ENCODE measurements around the gene WNT3.
A peak's percentile ranks its signal among the peaks of the same experiment; 100 is the strongest.
"Not testable (repeated sequence)": the region's sequence is repeated elsewhere in the genome, so short reads cannot be mapped to it uniquely, and the experiment has no call there.

Gene WNT3

GRCh38 chr17:46771561-46772474 is 46.7 kb downstream of the WNT3 start:
- H3K4me3 ChIP-seq (ENCODE audit: low read depth, low read length), result peak overlapping the region; percentile 55
- peak; percentile 13 for DNase-seq (ENCODE audit: low read depth)
- no peak for TF ChIP-seq CTCF (conservative IDR thresholded peaks at IDR 0.05; ENCODE audit: low read depth, low read length)

GRCh38 chr17:46770818-46771560 is 47.5 kb downstream of the WNT3 start:
- peak overlapping the region; percentile 48 for H3K4me3 ChIP-seq (ENCODE audit: low read depth, low read length)
- peak; percentile 30 for DNase-seq (ENCODE audit: low read depth)
- TF ChIP-seq CTCF (conservative IDR thresholded peaks at IDR 0.05; ENCODE audit: low read depth, low read length), result peak; percentile 10

- no peak for TF ChIP-seq CTCF (conservative IDR thresholded peaks at IDR 0.05; ENCODE audit: low read depth, low read length)
- no peak for DNase-seq (ENCODE audit: low read depth)
- no peak overlapping the region for H3K4me3 ChIP-seq (ENCODE audit: low read depth, low read length)
These were observed 48.1 kb downstream of the WNT3 start for GRCh38 chr17:46770439-46770817.

GRCh38 chr17:46769531-46770438 is 48.7 kb downstream of the WNT3 start:
- H3K4me3 ChIP-seq (ENCODE audit: low read depth, low read length), result peak overlapping the region; percentile 37
- no peak for TF ChIP-seq CTCF (conservative IDR thresholded peaks at IDR 0.05; ENCODE audit: low read depth, low read length)
- peak; percentile 37 for DNase-seq (ENCODE audit: low read depth)

- H3K4me3 ChIP-seq (ENCODE audit: low read depth, low read length); DNase-seq (ENCODE audit: low read depth): not testable (repeated sequence)
These were observed 49.6 kb downstream of the WNT3 start for GRCh38 chr17:46768896-46769295.

- H3K4me3 ChIP-seq (ENCODE audit: low read depth, low read length), result no peak overlapping the region
- DNase-seq (ENCODE audit: low read depth), result no peak
- TF ChIP-seq CTCF (conservative IDR thresholded peaks at IDR 0.05; ENCODE audit: low read depth, low read length), result no peak
These were observed 50.0 kb downstream of the WNT3 start for GRCh38 chr17:46768540-46768870.
